ENCODE results near the gene MEGF9.

GRCh38 chr9:120630333-120630732 lies 83.9 kb downstream of the MEGF9 start:
- TF ChIP-seq CTCF (conservative IDR thresholded peaks at IDR 0.05; ENCODE audit: low read length) (no peak), EZH2phosphoT487 (IDR thresholded peaks at IDR 0.05; ENCODE audit: borderline replicate concordance, low read depth, low read length) (no peak)

Measured in OCI-LY7 (cell line).